Measurements from ENCODE around the gene CHERP.

The CHERP gene

DNA sequence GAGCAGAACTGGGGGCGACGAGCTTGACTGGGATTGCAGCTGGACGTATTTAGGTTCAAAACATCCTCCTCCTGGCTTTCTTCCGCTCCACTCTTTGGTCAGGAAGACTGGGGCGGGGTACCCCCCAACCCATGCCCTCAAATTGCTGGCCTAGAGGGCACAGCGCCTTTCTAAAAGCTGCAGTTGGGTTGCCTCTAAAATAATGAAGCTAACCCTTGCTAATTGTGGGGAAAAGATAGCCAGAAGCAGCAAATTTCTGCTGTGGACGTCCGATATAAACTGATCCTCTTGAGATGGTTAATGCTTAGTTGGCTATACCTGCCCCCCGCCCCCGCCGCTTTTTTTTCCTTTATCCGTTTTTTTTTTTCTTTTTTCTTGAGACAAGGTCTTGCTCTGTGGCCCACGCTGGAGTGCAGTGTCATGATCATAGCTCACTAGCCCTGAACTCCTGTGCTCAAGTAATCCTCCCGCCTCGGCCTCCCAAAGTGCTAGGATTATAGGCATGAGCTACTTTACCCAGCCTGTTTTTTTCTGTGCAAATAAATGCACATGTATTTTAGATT lies 754 bp upstream of the CHERP start:
- DNase-seq (ENCODE audit: low spot score), result no peak

DNA sequence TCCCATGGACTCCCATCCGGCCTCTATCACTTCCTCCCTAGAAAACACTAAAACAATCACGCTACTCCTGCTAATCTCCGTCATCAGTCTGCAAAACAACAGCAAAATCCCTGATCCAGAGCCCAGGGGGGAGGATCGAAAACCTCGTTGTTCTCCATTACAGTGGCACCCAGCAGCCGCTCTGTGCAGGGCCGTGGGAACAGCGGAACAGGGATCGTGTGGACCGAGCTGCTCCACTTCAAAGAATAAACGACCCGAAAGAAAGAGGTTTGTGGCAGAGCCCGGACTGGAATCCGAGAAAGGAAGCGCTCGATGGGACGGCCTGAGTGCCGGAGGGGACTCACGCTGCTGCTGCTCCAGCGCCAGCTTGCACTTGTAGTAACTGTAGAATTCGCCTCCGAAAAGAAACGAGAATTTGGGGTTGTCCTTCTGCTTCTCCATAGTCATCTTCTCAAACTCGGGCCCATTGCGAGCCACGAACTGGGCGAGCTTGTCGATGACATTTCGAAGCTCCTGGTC lies 652 bp downstream of the CHERP start:
- DNase-seq (ENCODE audit: low spot score), result no peak

DNA sequence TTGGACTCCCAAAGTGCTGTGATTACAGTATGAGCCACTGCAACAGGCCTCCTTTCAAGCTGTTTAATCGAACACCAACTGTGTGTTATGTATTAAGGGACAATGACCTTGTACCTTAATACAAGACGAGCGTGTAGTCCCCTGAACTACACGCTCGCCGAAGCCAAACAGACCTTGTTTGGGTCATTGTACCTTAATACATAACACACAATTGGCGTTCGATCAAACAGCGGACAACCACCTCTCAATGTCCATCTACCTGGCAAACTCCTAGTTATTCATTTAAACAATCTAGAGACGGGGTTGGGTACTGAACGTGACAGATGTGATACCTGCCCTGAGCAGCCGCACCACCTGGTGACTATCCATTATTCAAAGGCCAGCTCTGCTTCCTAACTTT lies 1.3 kb downstream of the CHERP start:
- no peak for DNase-seq (ENCODE audit: low spot score)

GRCh38 chr19:16537111-16537510 lies 5.1 kb downstream of the CHERP start:
- DNase-seq (ENCODE audit: low spot score), result no peak

- no peak for DNase-seq (ENCODE audit: low spot score)
Measured at GRCh38 chr19:16536130-16536529, 6.1 kb downstream of the CHERP start.

- DNase-seq (ENCODE audit: low spot score), result no peak
Measured at GRCh38 chr19:16535381-16535780, 6.9 kb downstream of the CHERP start.

GRCh38 chr19:16532440-16533234 lies 9.6 kb downstream of the CHERP start:
- DNase-seq (ENCODE audit: low spot score), result no peak

DNA sequence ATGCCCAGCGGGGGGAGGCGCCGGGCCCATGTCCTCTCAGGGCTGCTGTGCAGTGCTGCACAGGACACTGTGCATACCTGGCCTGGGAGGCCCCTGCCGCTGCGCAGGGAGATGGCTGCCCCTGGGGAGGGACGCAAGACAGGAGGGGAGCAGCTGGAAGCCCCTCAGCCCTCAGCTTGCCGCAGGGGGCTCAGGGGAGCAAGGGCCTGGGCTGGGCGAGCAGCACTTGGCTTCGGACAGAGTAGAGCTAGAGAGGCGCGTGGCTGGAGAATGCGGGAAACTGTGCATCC lies 10.9 kb downstream of the CHERP start:
- no peak for DNase-seq (ENCODE audit: low spot score)

- no peak for DNase-seq (ENCODE audit: low spot score)
Measured at GRCh38 chr19:16530540-16531379, 11.5 kb downstream of the CHERP start.

DNA sequence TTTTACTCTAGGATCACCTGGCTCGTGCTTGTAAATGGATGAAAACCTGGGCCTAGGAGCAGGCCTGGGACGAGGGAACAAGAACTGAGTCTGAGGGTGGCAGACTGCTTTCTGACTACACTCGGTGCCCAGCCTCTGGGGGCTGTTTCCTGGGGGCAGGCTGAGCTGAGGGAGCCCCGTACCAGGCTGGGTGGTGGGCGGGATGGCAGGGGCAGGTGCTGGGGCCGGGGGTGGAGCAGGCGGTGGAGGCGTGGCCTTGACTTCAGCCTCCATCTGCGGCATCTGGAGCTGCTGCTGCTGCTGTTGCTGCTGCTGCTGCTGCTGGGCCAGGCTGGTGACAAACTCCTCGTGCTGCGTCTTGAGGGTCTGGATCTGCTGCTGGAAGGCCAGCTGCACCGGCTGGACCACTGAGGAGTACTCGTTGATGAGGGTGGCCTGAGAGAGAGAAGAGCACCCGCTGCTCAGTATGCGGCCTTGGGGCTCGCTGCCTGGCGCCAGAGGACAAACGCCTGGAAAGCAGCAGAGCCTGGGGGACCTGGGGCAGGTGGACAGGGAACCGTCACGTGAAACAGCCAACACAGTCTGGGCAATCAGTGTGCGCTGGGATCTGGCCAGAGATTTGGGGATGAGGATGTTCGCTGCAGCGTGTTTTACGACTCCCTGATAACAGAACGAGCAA lies 12.6 kb downstream of the CHERP start:
- DNase-seq (ENCODE audit: low spot score), result no peak

DNA sequence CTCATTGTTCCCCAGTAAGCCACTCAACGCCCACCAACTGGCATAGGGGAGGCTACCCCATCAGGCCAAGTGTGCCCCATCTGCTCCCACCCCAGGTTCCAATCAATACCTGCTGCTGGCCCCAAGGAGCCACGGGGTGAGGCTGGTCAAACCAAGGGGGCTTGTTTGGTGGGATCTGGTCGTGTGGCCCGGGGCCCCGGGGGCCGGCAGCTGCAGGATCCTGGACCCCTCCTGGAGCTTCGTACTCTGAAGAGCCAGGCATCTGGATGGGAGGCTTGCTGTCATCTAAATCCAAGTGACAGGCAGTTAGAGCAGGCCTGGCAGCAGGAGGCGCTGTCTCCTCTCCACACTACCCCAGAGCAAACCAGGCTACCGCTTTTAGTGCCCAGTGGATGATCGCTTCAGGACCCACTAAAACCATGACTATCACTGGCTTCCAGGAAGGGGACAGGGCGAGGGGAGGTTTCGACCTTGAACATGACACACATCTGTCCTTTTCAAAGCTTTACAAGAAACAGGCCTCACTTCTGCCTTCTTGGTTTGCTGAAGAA lies 14.2 kb downstream of the CHERP start:
- no peak for DNase-seq (ENCODE audit: low spot score)

DNA sequence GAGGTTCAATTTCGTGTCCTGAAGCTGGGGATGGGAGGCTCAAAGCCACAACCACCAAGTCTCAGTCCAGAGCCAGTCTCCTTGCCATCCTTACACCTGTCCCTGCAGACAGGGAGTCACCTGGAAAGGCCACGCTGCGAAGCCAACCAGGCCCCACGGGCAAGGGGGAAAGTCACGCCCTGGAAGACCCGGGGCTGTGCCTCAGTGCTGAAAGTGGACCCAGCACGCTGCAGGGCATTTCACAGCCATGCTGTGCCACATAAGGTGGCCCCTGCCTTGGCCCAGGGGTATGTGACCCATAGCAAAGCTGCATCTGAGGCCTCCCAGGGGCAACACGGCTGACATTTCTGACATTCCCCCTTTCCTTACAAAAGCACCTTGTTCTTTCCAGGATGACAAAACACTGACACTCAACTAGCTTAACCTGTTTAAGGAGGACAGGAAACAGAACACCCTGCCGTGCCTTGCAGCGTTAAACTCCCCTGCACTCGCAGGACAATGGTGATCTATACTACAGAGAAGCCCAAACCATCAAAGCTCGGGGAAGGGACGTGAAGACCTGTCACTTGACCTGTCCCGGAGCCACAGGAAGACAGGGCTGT lies 14.8 kb downstream of the CHERP start:
- no peak for DNase-seq (ENCODE audit: low spot score)

DNA sequence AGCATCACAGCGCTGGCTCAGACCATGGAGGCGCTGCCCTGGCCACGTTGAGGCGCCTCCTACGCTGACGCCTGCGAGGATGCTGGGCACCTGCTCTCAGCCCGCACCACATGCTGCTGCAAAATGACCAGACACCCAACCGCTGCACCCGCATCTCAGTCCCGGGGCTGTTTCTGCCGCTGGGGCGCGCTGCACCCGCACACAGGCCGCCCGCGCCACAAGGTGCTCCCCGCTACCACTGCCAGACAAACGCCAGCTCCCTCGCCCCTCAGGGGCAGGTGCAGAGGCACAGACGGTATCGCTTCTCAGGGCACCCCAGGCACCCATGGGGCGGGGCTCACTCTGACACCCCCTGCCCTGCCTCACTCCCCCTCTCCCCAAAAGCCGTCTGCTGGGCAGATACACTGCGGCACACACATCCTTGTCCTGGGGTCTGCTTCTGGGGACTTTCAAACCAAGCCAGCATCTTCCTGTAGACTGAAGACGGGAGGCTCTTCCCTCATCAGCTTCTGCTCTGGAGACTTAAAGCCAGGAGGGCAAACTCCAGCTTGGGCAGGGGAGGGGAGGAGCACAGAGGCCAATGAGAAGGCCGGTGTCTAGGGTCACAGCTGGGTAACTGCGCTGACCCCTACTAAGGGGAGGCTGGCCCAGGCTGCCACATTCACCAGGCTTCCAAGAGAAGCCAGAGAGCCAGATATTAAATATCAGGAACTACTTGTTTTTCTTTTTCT lies 16.3 kb downstream of the CHERP start:
- no peak for DNase-seq (ENCODE audit: low spot score)

GRCh38 chr19:16524991-16525734 lies 17.1 kb downstream of the CHERP start:
- no peak for DNase-seq (ENCODE audit: low spot score)

GRCh38 chr19:16522559-16523377 lies 19.5 kb downstream of the CHERP start:
- no peak for DNase-seq (ENCODE audit: low spot score)

DNA sequence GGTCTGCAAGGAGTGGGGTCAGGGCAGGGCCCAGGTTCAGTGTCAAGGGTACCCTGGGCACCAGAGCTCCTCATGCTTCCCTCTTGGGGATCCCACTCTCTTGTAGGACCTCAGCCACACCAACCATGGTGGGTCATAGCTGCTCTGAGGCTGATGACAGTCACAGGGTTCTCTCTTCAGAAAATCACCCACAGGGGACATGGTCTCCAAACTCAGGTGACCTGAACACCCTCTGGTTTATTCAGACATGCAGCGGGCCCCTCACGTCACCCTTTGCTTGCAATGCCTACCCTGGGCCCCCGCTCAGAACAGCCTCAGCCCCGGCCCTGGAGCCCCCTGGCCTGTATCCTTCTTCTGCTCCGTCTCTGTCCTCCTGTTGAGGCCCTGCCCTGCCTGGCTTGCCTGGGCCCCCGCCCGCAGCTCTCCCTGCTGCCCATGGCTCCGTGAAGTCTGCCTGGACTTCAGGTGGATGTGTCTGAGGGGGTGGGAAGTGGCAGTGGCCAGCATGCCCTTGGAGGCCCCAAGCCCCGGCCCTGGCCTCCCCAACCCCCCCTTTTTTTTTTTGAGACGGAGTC lies 20.4 kb downstream of the CHERP start:
- DNase-seq (ENCODE audit: low spot score), result no peak

DNA sequence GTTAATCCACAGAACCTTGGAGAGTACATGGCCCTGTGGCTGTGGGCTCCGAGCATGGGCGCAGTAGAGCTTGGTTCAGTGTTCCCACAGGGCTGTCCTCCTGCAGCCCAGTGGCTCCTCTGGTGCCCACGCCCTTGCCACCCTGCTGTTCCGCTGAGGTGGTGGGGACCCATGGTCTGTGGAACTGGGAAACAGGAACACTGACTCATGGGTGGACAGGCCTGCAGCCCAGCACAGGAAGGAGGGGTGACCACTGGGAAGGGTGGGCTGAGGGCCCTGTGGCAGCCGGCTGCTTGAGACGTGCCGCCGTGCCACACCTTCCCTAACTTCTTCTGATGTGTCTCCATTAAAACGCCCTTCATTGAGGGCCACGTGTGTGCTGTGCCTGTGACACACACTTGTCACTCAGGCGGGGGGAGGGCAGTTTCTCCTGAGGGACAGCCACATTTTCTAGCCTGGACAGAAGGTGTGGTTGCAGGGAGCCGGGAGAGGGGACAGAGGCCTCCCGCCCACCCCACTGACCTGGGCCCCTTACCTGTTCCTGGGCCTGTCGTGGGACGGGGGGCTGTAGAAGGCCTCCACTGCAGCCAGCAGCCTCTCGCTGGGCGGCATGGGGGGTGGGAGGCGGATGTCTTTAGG lies 21.1 kb downstream of the CHERP start:
- DNase-seq (ENCODE audit: low spot score), result no peak

Data from HuH-7.5 (cell line).